K562 (cell line): ENCODE results near the gene SANBR. TPM values are rescaled to one million over a fixed set of nuclear protein-coding genes. Genes with fewer than 3 reads are reported as not detected.

Experiments used
- BCOR ChIP-seq: fragments of 450-650 bp; IDR thresholded peaks from 2 replicates; pipeline ENCODE4 v1.6.1; 2016
- CHAMP1 ChIP-seq: fragments of 450-650 bp; IDR thresholded peaks from 2 replicates; pipeline ENCODE4 v1.6.1; 2016; ENCODE audit warnings: mild to moderate bottlenecking
- ZNF263 ChIP-seq: sonication (generic); formaldehyde crosslinking; IDR thresholded peaks from 2 replicates; pipeline ENCODE4 v1.8.0; 2022; ENCODE audit warnings: mild to moderate bottlenecking, missing genetic modification reagents, borderline replicate concordance
- ZNF318 ChIP-seq, 2 experiments: fragments of 450-650 bp; IDR thresholded peaks; 2 replicates each; pipeline ENCODE4 v1.6.1; 2016; ENCODE audit warnings: mild to moderate bottlenecking in 2 of 2, borderline replicate concordance in 1 of 2, low read depth in 1 of 2, moderate library complexity in 1 of 2
- ZNF57 ChIP-seq: fragments of 450-650 bp; formaldehyde crosslinking; IDR thresholded peaks from 2 replicates; pipeline ENCODE4 v1.4.0; 2020; ENCODE audit warnings: mild to moderate bottlenecking, moderate library complexity
- polyA plus RNA-seq, 8 experiments: library from polyadenylated mRNA; depleted of rRNA in 4 of 8; stranded (reverse) in 5 of 8; unstranded in 3 of 8; fragments of >200 nt; fragmentation: Nextera tagmentation in 2 of 8; fragmentation: Illumina TruSeq in 1 of 8; extraction: Ambion mirVana in 2 of 8; extraction: Trizol in 1 of 8; gene quantifications; 2 replicates each; pipeline versions ENCODE4 v1.2.1 to v1.2.3, GENCODE V29; 2011 to 2014; ENCODE audit warnings: inconsistent platforms in 1 of 8, missing spikeins in 1 of 8
- total RNA-seq, 7 experiments: library from RNA; depleted of rRNA in 6 of 7; stranded (reverse); fragments of >200 nt in 6 of 7; fragmentation: Illumina TruSeq in 2 of 7; extraction: Trizol in 2 of 7; gene quantifications; 2 replicates each; pipeline versions ENCODE4 v1.2.1 to v1.2.3, GENCODE V29; 2011 to 2021; ENCODE audit warnings: low replicate concordance in 1 of 7
- TF ChIP-seq, protein P1 (sequence below): fragments of 250-450 bp; sonication (Bioruptor Pico); IDR thresholded peaks from 2 replicates; pipeline ENCODE4 v1.4.0; 2020

SANBR gene
- total and polyA plus RNA-seq, 9 of the 15 experiments (the other 6 are each of a cell fraction or from before 2014, with no cell fraction given): 1.5 to 7.7 (median 6.2) TPM

DNA sequence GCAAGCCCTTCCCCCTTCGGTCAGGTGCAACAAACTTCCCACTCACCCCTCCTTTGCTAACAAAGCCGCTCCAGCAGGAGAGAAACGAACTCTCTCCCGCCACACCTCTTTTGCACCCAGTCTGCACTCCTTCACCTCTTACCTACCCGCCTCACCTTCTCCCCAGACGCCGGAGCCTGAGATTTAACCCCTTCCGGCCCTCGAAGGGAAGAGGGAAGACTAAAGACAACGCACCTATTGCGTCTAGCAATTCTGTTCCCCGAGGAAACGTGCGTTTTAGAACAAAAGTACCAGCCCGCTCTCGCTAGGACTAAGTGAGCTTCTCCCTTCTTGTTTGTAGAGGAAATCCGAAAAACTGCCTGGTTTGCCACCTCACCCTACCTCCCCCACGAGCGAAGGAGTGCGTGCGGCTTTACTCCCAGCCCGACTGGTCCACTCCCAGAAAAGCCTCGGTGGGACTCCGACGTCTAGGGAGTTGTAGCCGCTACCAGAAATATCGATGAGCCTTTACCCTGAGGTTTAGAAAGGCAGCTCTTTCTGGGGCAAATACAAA lies 48.6 kb upstream of the SANBR start (continued):
- TF ChIP-seq ZNF318 (IDR thresholded peaks at IDR 0.05; ENCODE audit: borderline replicate concordance in 1 of 2, low read depth in 1 of 2) (0 out of 4 replicates have a peak, but pooled peaks of 1 of the 2 experiments have one; percentile 46), BCOR (peak; percentile 85), ZNF263 (CRISPR knock-in tag) (no peak), ZNF57 (CRISPR knock-in tag) (no peak), CHAMP1 (peak; percentile 73; the same call in 1 of the 2 replicates)
- TF ChIP-seq, protein P1, sequence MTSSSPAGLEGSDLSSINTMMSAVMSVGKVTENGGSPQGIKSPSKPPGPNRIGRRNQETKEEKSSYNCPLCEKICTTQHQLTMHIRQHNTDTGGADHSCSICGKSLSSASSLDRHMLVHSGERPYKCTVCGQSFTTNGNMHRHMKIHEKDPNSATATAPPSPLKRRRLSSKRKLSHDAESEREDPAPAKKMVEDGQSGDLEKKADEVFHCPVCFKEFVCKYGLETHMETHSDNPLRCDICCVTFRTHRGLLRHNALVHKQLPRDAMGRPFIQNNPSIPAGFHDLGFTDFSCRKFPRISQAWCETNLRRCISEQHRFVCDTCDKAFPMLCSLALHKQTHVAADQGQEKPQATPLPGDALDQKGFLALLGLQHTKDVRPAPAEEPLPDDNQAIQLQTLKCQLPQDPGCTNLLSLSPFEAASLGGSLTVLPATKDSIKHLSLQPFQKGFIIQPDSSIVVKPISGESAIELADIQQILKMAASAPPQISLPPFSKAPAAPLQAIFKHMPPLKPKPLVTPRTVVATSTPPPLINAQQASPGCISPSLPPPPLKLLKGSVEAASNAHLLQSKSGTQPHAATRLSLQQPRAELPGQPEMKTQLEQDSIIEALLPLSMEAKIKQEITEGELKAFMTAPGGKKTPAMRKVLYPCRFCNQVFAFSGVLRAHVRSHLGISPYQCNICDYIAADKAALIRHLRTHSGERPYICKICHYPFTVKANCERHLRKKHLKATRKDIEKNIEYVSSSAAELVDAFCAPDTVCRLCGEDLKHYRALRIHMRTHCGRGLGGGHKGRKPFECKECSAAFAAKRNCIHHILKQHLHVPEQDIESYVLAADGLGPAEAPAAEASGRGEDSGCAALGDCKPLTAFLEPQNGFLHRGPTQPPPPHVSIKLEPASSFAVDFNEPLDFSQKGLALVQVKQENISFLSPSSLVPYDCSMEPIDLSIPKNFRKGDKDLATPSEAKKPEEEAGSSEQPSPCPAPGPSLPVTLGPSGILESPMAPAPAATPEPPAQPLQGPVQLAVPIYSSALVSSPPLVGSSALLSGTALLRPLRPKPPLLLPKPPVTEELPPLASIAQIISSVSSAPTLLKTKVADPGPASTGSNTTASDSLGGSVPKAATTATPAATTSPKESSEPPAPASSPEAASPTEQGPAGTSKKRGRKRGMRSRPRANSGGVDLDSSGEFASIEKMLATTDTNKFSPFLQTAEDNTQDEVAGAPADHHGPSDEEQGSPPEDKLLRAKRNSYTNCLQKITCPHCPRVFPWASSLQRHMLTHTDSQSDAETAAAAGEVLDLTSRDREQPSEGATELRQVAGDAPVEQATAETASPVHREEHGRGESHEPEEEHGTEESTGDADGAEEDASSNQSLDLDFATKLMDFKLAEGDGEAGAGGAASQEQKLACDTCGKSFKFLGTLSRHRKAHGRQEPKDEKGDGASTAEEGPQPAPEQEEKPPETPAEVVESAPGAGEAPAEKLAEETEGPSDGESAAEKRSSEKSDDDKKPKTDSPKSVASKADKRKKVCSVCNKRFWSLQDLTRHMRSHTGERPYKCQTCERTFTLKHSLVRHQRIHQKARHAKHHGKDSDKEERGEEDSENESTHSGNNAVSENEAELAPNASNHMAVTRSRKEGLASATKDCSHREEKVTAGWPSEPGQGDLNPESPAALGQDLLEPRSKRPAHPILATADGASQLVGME (CRISPR knock-in tag): peak; percentile 19; the same call in 1 of the 2 replicates
